ENCODE results near the gene BAHD1. TPM values are rescaled to one million over a fixed set of nuclear protein-coding genes. Genes with fewer than 3 reads are reported as not detected.

Gene BAHD1
- total RNA-seq, 2 experiments from 2014 or later = 20.3 to 21.5 TPM

- H3K27ac Mint-ChIP-seq = peak overlapping the region; percentile 60
Measured at GRCh38 chr15:40467261-40467615, 26.5 kb downstream of the BAHD1 start.

GRCh38 chr15:40468898-40469331 is 28.2 kb downstream of the BAHD1 start:
- Mint-ChIP-seq H3K36me3 (ENCODE audit: low read depth) (peaks cover 30% of the 10 kb centered on the region), H3K27me3 (no peaks in the 10 kb centered on the region), H3K27ac (peak overlapping the region; percentile 60), H3K4me1 (ENCODE audit: low read depth) (peaks cover 26% of the 10 kb centered on the region), H3K4me3 (peak overlapping the region; percentile 73), H3K9me3 (no peaks in the 10 kb centered on the region)
- Histone ChIP-seq H3K9me3 (ENCODE audit: control insufficient read depth in 1 of 2, insufficient read depth in 1 of 2, low read length in 2 of 2) (no peaks in the 10 kb centered on the region), H3K27me3 (ENCODE audit: control insufficient read depth in 1 of 2, insufficient read depth in 2 of 2, low read length in 2 of 2) (no peaks in the 10 kb centered on the region), H3K4me1 (ENCODE audit: insufficient read depth, low read length) (peaks cover 44% of the 10 kb centered on the region), H3K27ac (ENCODE audit: low read depth in 1 of 2, low read length in 2 of 2) (peak overlapping the region in 1 of 2 donors; percentile 34), H3K4me3 (ENCODE audit: low read length) (no peak overlapping the region), H3K36me3 (ENCODE audit: insufficient read depth, low read length) (peaks cover 35% of the 10 kb centered on the region)
- ChIA-PET CTCF (interaction anchor here (0.8 kb wide), 1 partner anchor 47 kb away, joined by 3 read pairs; no protein-coding TSS in a partner anchor), POLR2A (interaction anchor here (0.8 to 2.3 kb wide), 3 partner anchors 14 to 26 kb away, joined by 3 to 7 read pairs (median 3); no protein-coding TSS in a partner anchor)
- no peak for ATAC-seq (ENCODE audit: poor library complexity)
- no peak for TF ChIP-seq CTCF (IDR thresholded peaks at IDR 0.05)
- DNase-seq = peak in 1 of 14 experiments; percentile 19
- intact Hi-C loops (cut with DNase I, micrococcal nuclease) = loop anchor here in 1 of 2 experiments (2.0 kb wide), 1 partner anchor 26 kb away; no protein-coding TSS in a partner anchor

More at GRCh38 chr15:40467261-40467615, 26.5 kb downstream of the BAHD1 start:
- POLR2A ChIA-PET = interaction anchor here (0.5 to 2.1 kb wide), 3 partner anchors 13 to 160 kb away, joined by 3 to 7 read pairs (median 3); no protein-coding TSS in a partner anchor
- Mint-ChIP-seq H3K4me1 (ENCODE audit: low read depth) (peaks cover 19% of the 10 kb centered on the region), H3K9me3 (no peaks in the 10 kb centered on the region), H3K36me3 (ENCODE audit: low read depth) (peaks cover 39% of the 10 kb centered on the region), H3K27me3 (no peaks in the 10 kb centered on the region), H3K4me3 (no peak overlapping the region)
- no peak for ATAC-seq (ENCODE audit: poor library complexity)
- Histone ChIP-seq H3K36me3 (ENCODE audit: insufficient read depth, low read length) (peaks cover 51% of the 10 kb centered on the region), H3K4me3 (ENCODE audit: low read length) (no peak overlapping the region), H3K27me3 (ENCODE audit: control insufficient read depth in 1 of 2, insufficient read depth in 2 of 2, low read length in 2 of 2) (no peaks in the 10 kb centered on the region), H3K9me3 (ENCODE audit: control insufficient read depth in 1 of 2, insufficient read depth in 1 of 2, low read length in 2 of 2) (no peaks in the 10 kb centered on the region), H3K4me1 (ENCODE audit: insufficient read depth, low read length) (peaks cover 37% of the 10 kb centered on the region), H3K27ac (ENCODE audit: low read depth in 1 of 2, low read length in 2 of 2) (peak overlapping the region in 1 of 2 donors; percentile 23)
- DNase-seq = no peak
- intact Hi-C loops (cut with DNase I, micrococcal nuclease) = no loop called here
- no peak for TF ChIP-seq CTCF (IDR thresholded peaks at IDR 0.05)
- CTCF ChIA-PET = no interaction called here

GRCh38 chr15:40469776-40470390 is 29.1 kb downstream of the BAHD1 start:
- ATAC-seq (ENCODE audit: poor library complexity) (no peak), DNase-seq (peak in 1 of 14 experiments; percentile 13)
- H3K27me3 Mint-ChIP-seq = no peaks in the 10 kb centered on the region
- H3K36me3 Mint-ChIP-seq (ENCODE audit: low read depth) = peaks cover 23% of the 10 kb centered on the region
- Histone ChIP-seq H3K9me3 (ENCODE audit: control insufficient read depth in 1 of 2, insufficient read depth in 1 of 2, low read length in 2 of 2) (no peaks in the 10 kb centered on the region), H3K4me1 (ENCODE audit: insufficient read depth, low read length) (peaks cover 44% of the 10 kb centered on the region), H3K27me3 (ENCODE audit: control insufficient read depth in 1 of 2, insufficient read depth in 2 of 2, low read length in 2 of 2) (no peaks in the 10 kb centered on the region), H3K27ac (ENCODE audit: low read depth in 1 of 2, low read length in 2 of 2) (peak overlapping the region; percentile 65 to 73), H3K4me3 (ENCODE audit: low read length) (peak overlapping the region; percentile 58), H3K36me3 (ENCODE audit: insufficient read depth, low read length) (peaks cover 25% of the 10 kb centered on the region)
- intact Hi-C loops (cut with DNase I, micrococcal nuclease) = loop anchor here in 1 of 2 experiments (2.0 kb wide), 1 partner anchor 27 kb away; no protein-coding TSS in a partner anchor
- H3K27ac Mint-ChIP-seq = peak overlapping the region; percentile 60
- no peak for TF ChIP-seq CTCF (IDR thresholded peaks at IDR 0.05)
- ChIA-PET POLR2A (interaction anchor here (0.6 to 2.3 kb wide), 8 partner anchors 10 to 64 kb away, joined by 3 to 7 read pairs (median 4); partner anchors contain the start of genes BAHD1 and IVD), CTCF (interaction anchor here (1.0 to 1.7 kb wide), 2 partner anchors 20 to 37 kb away, joined by 3 to 4 read pairs; no protein-coding TSS in a partner anchor)
- H3K9me3 Mint-ChIP-seq = no peaks in the 10 kb centered on the region
- peak overlapping the region; percentile 73 for H3K4me3 Mint-ChIP-seq
- H3K4me1 Mint-ChIP-seq (ENCODE audit: low read depth) = peaks cover 26% of the 10 kb centered on the region
